Smooth muscle cell (in vitro differentiated cells): ENCODE data around the gene AAK1. TPM values are rescaled to one million over a fixed set of nuclear protein-coding genes. Genes with fewer than 3 reads are reported as not detected.

Experiments
- DNase-seq: peaks from one replicate; lab custom pipeline; 2025; ENCODE audit not compliant: unreplicated experiment; lab: John Stamatoyannopoulos, UW
- H2AFZ ChIP-seq: fragments of 200-600 bp; sonication (generic); 2 replicates; pipeline ENCODE4 v1.6.0; 2016; ENCODE audit warnings: antibody characterized with exemption, low read depth, mild to moderate bottlenecking
- H3F3A ChIP-seq: fragments of 200-600 bp; sonication (generic); 2 replicates; pipeline ENCODE4 v1.6.0; 2017; ENCODE audit warnings: antibody characterized with exemption, low read depth
- H3K27ac ChIP-seq: fragments of 200-600 bp; sonication (generic); 2 replicates; pipeline ENCODE4 v1.5.1; 2016; ENCODE audit warnings: low read depth, mild to moderate bottlenecking
- H3K27me3 ChIP-seq: fragments of 200-600 bp; sonication (generic); 2 replicates; pipeline ENCODE4 v1.6.1; 2016; ENCODE audit warnings: low read depth, mild to moderate bottlenecking
- H3K36me3 ChIP-seq: fragments of 200-600 bp; sonication (generic); 2 replicates; pipeline ENCODE4 v1.5.1; 2016; ENCODE audit warnings: low read depth
- H3K4me1 ChIP-seq: fragments of 200-600 bp; sonication (generic); 2 replicates; pipeline ENCODE4 v1.5.1; 2016; ENCODE audit warnings: low read depth
- H3K4me2 ChIP-seq: fragments of 200-600 bp; sonication (generic); 2 replicates; pipeline ENCODE4 v1.6.0; 2016; ENCODE audit warnings: mild to moderate bottlenecking
- H3K4me3 ChIP-seq: fragments of 200-600 bp; sonication (generic); 2 replicates; pipeline ENCODE4 v1.5.1; 2016; ENCODE audit warnings: mild to moderate bottlenecking
- H3K79me2 ChIP-seq: fragments of 200-600 bp; sonication (generic); 2 replicates; pipeline ENCODE4 v1.6.0; 2016; ENCODE audit warnings: low read depth, mild to moderate bottlenecking
- H3K9ac ChIP-seq: fragments of 200-600 bp; sonication (generic); 2 replicates; pipeline ENCODE4 v1.6.0; 2016; ENCODE audit warnings: low read depth
- H3K9me3 ChIP-seq: fragments of 200-600 bp; sonication (generic); replicated peaks from 2 replicates; pipeline ENCODE4 v1.5.1; 2016; ENCODE audit warnings: low read depth
- H4K20me1 ChIP-seq: fragments of 200-600 bp; sonication (generic); 2 replicates; pipeline ENCODE4 v1.6.0; 2016; ENCODE audit warnings: low read depth
- CTCF ChIP-seq: fragments of 200-600 bp; sonication (generic); IDR thresholded peaks from 2 replicates; pipeline ENCODE4 v1.5.1; 2017; ENCODE audit warnings: borderline replicate concordance, mild to moderate bottlenecking, antibody characterized with exemption; ENCODE audit not compliant: insufficient read depth, poor library complexity, severe bottlenecking
- WGBS: methylation state at CpG from one replicate; pipeline ENCODE4 v1.1.7; 2016; ENCODE audit warnings: low lambda C conversion rate; 5-methylcytosine and 5-hydroxymethylcytosine counted together
- polyA plus RNA-seq: library from polyadenylated mRNA; unstranded; fragments of >200 nt; fragmentation: Nextera tagmentation; extraction: Ambion mirVana; gene quantifications from 2 replicates; pipeline ENCODE4 v1.2.1, GENCODE V29; 2016
- total RNA-seq: library from RNA; depleted of rRNA; stranded (reverse); fragments of >200 nt; gene quantifications from 2 replicates; pipeline ENCODE4 v1.2.3, GENCODE V29; 2014

Gene AAK1
- total and polyA plus RNA-seq, 2 experiments from 2014 or later: 26.9 to 47.7 TPM

DNA sequence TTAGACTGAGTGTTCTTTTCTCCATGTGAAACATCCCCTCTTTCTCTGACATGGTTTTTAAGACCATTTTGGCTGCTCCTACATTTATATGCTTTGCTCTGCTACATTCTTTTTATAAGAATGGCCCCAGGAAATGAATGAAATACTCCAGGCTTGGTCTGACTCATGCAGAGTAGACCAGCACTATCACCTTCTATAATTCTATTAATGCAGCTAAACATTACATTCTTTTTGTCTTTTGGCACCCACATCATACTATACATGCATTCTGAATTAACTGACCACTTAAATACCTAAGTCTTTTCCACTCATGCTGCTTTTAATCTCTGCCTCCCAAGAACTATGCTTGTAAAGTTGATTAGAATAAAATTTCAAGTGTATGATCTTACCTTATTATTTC, 94.1 kb downstream of the AAK1 start:
- Histone ChIP-seq H3K4me2 (peak overlapping the region; percentile 39), H3K27me3 (no peaks in the 10 kb centered on the region), H2AFZ (no peak overlapping the region), H4K20me1 (peaks cover 48% of the 10 kb centered on the region), H3K9ac (no peak overlapping the region), H3K79me2 (peaks cover 83% of the 10 kb centered on the region), H3F3A (peaks cover 5% of the 10 kb centered on the region), H3K4me1 (peaks cover 7% of the 10 kb centered on the region), H3K4me3 (no peak overlapping the region), H3K36me3 (peaks cover 9% of the 10 kb centered on the region), H3K9me3 (peaks cover 9% of the 10 kb centered on the region), H3K27ac (peak overlapping the region; percentile 78)
- DNase-seq: no peak
- no peak for TF ChIP-seq CTCF

GRCh38 chr2:69547984-69548715, 95.4 kb downstream of the AAK1 start:
- Histone ChIP-seq H3K4me3 (no peak overlapping the region), H2AFZ (no peak overlapping the region)

GRCh38 chr2:69546646-69547045, 96.9 kb downstream of the AAK1 start:
- Histone ChIP-seq H3K4me3 (no peak overlapping the region), H3K27ac (no peak overlapping the region), H3K9ac (no peak overlapping the region), H3K4me2 (no peak overlapping the region), H3K79me2 (peaks cover 61% of the 10 kb centered on the region), H3K27me3 (no peaks in the 10 kb centered on the region), H3F3A (peaks cover 5% of the 10 kb centered on the region), H3K9me3 (peaks cover 9% of the 10 kb centered on the region), H3K4me1 (peaks cover 7% of the 10 kb centered on the region), H2AFZ (no peak overlapping the region), H3K36me3 (peaks cover 16% of the 10 kb centered on the region), H4K20me1 (peaks cover 45% of the 10 kb centered on the region)
- no peak for TF ChIP-seq CTCF
- DNase-seq: no peak
- 100% methylated on average over 1 of the region's 1 CpG for WGBS

More at GRCh38 chr2:69547984-69548715, 95.4 kb downstream of the AAK1 start:
- H3K36me3 ChIP-seq: peaks cover 9% of the 10 kb centered on the region
- H3K27ac ChIP-seq: no peak overlapping the region
- H3K9me3 ChIP-seq: peaks cover 9% of the 10 kb centered on the region
- no peak for TF ChIP-seq CTCF
- H3F3A ChIP-seq: peaks cover 5% of the 10 kb centered on the region
- H3K9ac ChIP-seq: no peak overlapping the region
- H3K79me2 ChIP-seq: peaks cover 76% of the 10 kb centered on the region
- H3K4me1 ChIP-seq: peaks cover 7% of the 10 kb centered on the region
- no peak for DNase-seq
- WGBS: 64% methylated on average over 2 of the region's 2 CpGs
- no peak overlapping the region for H3K4me2 ChIP-seq
- peaks cover 51% of the 10 kb centered on the region for H4K20me1 ChIP-seq
- no peaks in the 10 kb centered on the region for H3K27me3 ChIP-seq

DNA sequence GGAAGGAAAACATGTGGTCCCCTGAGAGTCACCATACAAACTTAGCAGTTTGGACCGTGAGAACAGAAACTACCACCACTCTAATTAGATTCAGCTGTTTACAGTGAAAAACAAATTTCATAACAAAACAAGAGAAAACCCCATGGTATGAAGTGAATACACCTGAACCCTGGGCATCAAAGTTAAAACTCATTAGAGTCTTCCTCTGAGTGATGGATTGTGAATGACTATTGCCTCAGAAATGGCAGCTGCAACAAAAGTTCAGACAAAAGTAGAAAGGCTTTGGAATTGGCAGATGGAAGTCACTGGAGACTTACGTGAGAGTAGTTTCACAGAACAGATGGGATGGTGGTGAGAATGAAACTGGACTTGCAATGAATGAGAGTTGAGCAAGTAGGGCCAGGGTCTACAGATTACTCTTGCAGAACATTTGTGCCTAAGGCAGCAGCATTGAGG, 98.0 kb downstream of the AAK1 start:
- Histone ChIP-seq H4K20me1 (peaks cover 45% of the 10 kb centered on the region), H3K79me2 (peaks cover 51% of the 10 kb centered on the region), H3K27me3 (no peaks in the 10 kb centered on the region), H3F3A (peaks cover 5% of the 10 kb centered on the region), H3K4me1 (peaks cover 7% of the 10 kb centered on the region), H3K4me3 (no peak overlapping the region), H2AFZ (no peak overlapping the region), H3K4me2 (no peak overlapping the region), H3K27ac (no peak overlapping the region), H3K9me3 (peaks cover 9% of the 10 kb centered on the region), H3K9ac (no peak overlapping the region), H3K36me3 (peaks cover 25% of the 10 kb centered on the region)
- 97% methylated on average over 2 of the region's 2 CpGs for WGBS
- DNase-seq: no peak
- TF ChIP-seq CTCF: no peak
